Heart left ventricle (tissue), 13 donors: ENCODE results near the gene KCNMA1.

Experiments
- CTCF ChIP-seq, 12 donors: fragments of 200-600 bp; sonication (generic) in 4 of 12; IDR thresholded peaks; one replicate each; pipeline versions ENCODE4 v1.5.0 to v1.8.0; 2018 to 2022; ENCODE audit warnings: antibody characterized with exemption in 12 of 12, mild to moderate bottlenecking in 5 of 12
- POLR2A ChIP-seq, 2 donors: fragments of 450-650 bp; IDR thresholded peaks; one replicate each; pipeline ENCODE4 v1.6.1; 2017; ENCODE audit warnings: antibody characterized with exemption in 2 of 2, mild to moderate bottlenecking in 2 of 2, moderate library complexity in 2 of 2
- donor health status: ischemic (EF 13 %, LVEDD 7.1; RV severe dilation, severe dysfunction).
- donor health status: DM: no; HTN: yes; CAD: no.
- donor health status: DM: no; HTN: no; CAD: no.
- donor health status: ischemic (EF 25% LVEDD 6.9; RV normal size, moderate dysfunction).
- donor health status: ischemic (EF 25% LVEDD 5.7; RV mildly dilated, moderate dysfunction).
- donor health status: ischemic (EF 35%, LVEDD 5.7; RV mildly dilated, moderate dysfunction).
- donor health status: nonischemic (EF 11% LVEDD 7.7; RV severe dilation, severe dysfunction).
- donor health status: DM: yes; HTN: yes; CAD: no.
- donor health status: PGD.
- donor health status: ischemic (EF 29% LVEDD 5.4; RV normal size, mild dysfunction).
- donor health status: nonischemic (EF 23%, LVEDD 6.1; RV moderate dilation, normal function).

GRCh38 chr10:77467422-77467963 is 170.1 kb downstream of the KCNMA1 start:
- TF ChIP-seq POLR2A (IDR thresholded peaks at IDR 0.05) (no peak), CTCF (IDR thresholded peaks at IDR 0.05) (no peak)
